Neuron (in vitro differentiated cells): ENCODE data around the gene MAP2K1.
"Not testable (repeated sequence)": the region's sequence is repeated elsewhere in the genome, so short reads cannot be mapped to it uniquely, and the experiment has no call there.

Experiments used
- H2AFZ ChIP-seq: one replicate; pipeline ENCODE4 v1.6.1; 2013; ENCODE audit warnings: low read depth, mild to moderate bottlenecking, inconsistent platforms, low read length, moderate library complexity
- H3K27me3 ChIP-seq: one replicate; pipeline ENCODE4 v1.6.1; 2013; ENCODE audit warnings: low read length; ENCODE audit not compliant: insufficient read depth
- H3K36me3 ChIP-seq: one replicate; pipeline ENCODE4 v1.6.1; 2013; ENCODE audit warnings: low read length; ENCODE audit not compliant: insufficient read depth
- H3K4me1 ChIP-seq: one replicate; pipeline ENCODE4 v1.6.1; 2013; ENCODE audit warnings: low read length; ENCODE audit not compliant: insufficient read depth
- H3K4me3 ChIP-seq: 2 replicates; pipeline ENCODE4 v1.5.1; 2013; ENCODE audit warnings: mild to moderate bottlenecking, low read length, moderate library complexity
- H3K9me3 ChIP-seq: one replicate; pipeline ENCODE4 v1.6.1; 2013; ENCODE audit warnings: low read length

The MAP2K1 gene

DNA sequence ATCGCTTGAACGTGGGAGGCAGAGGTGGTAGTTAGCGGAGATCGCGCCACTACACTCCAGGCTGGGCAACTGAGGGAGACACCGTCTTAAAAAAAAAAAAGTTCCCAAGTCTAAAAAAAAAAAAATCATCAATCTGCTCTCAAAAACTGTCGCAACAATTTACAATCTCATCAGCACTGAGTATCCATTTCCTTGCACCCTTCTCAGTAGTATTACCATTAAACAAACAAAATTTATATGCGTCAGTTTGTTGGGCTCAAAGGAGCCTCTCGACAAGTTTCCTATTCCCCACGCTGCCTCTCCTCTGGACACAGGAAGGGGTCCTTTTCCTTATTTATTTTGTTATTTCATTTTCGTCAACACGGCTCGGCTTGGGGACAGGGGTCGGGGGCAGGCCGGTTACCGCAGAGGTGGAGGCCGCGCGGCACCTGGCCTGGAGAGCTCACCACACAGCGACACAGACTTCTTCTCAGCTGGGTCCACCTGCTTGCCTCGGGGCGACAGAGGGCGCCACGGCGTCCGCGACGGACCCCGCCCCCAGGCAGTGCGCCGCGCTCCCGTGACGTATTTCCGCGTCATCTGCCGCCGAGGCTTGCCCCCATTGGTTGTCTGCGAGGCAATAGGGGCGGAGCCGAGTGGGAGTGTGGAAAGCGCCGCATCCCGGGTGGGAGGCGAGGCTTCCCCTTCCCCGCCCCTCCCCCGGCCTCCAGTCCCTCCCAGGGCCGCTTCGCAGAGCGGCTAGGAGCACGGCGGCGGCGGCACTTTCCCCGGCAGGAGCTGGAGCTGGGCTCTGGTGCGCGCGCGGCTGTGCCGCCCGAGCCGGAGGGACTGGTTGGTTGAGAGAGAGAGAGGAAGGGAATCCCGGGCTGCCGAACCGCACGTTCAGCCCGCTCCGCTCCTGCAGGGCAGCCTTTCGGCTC, at the start of gene MAP2K1:
MAP2K1 (plus strand) TSS at position 709 of the 920 bp plus-strand sequence. CDS start 436 bp downstream, outside the sequence.
- H3K27me3 ChIP-seq = no peaks in the 10 kb centered on the region
- H3K36me3 ChIP-seq = no peaks in the 10 kb centered on the region
- H3K4me1 ChIP-seq = peaks cover 10% of the 10 kb centered on the region
- no peaks in the 10 kb centered on the region for H3K9me3 ChIP-seq
- H2AFZ ChIP-seq = peak within 1 kb of the TSS; percentile 80
- H3K4me3 ChIP-seq = peak within 1 kb of the TSS; percentile 53

DNA sequence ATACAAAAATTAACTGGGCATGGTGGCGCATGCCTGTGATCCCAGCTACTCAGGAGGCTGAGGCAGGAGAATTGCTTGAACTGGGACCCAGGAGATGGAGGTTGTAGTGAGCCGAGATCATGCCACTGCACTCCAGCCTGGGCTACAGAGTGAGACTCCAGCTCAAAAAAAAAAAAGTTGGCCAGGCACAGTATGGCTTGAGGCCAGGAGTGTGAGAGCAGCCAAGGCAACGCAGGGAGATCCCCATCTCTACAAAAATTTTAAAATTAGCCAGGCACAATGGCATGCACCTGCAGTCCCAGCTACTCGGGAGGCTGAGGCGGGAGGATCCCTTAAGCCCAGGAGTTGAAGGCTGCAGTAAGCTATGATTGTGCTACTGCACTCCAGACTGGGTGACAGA, 38.2 kb upstream of the MAP2K1 start:
- H2AFZ ChIP-seq, H3K4me1 ChIP-seq, H3K27me3 ChIP-seq, H3K9me3 ChIP-seq, H3K4me3 ChIP-seq: not testable (repeated sequence)
- H3K36me3 ChIP-seq = peaks cover 38% of the 10 kb centered on the region

GRCh38 chr15:66356077-66356358, 30.7 kb upstream of the MAP2K1 start:
- peaks cover 8% of the 10 kb centered on the region for H3K36me3 ChIP-seq
- peak overlapping the region; percentile 74 for H2AFZ ChIP-seq
- H3K27me3 ChIP-seq = no peaks in the 10 kb centered on the region
- no peaks in the 10 kb centered on the region for H3K9me3 ChIP-seq
- H3K4me3 ChIP-seq = peak overlapping the region; percentile 62
- H3K4me1 ChIP-seq = peaks cover 7% of the 10 kb centered on the region

DNA sequence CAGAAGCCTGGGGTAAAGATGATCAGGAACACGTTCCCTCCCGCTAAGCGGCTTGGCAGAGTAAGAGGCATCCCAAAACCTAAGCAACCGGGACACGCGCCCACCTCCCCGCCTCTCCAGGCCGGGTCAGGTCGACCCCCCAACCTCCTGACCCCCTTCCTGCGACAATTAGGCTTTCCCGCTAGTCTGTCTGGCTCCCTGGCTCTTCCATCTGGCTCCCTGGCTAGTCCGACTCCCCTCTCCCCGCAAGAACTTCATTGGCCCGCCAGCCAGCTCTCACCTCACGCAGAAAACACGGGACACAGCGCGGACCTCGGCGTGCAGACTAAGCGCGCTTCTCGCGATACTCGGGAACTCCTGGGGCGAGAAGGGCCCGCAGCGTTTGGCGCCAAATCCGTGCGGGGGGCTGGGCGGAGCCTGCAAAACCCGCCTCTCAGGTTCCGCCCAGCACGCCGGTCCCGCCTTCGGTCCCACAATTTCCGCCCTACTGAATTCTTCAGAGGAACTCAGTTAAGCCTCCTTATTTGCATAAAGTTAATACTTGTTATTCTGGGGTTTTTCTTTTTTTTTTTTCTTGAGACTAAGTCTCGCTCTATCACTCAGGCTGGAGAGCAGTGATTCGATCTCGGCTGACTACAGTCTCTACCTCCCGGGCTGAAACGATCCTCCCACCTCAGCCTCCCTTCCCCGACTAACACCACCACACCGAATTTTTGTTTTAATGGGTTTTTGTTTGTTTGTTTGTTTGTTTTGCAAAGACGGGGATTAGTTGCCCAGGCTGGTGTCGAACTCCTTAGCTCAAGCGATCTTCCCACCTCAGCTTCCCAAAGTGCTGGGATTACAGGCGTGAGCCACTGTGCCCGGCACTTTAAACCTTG, 30.1 kb upstream of the MAP2K1 start, which contains the start of gene TIPIN:
TIPIN (minus strand) TSS at position 327 of the 878 bp plus-strand sequence. CDS start 3,738 bp downstream, outside the sequence.
- no peaks in the 10 kb centered on the region for H3K27me3 ChIP-seq
- H2AFZ ChIP-seq = peak within 1 kb of the TSS; percentile 74
- peaks cover 4% of the 10 kb centered on the region for H3K36me3 ChIP-seq
- peaks cover 7% of the 10 kb centered on the region for H3K4me1 ChIP-seq
- no peaks in the 10 kb centered on the region for H3K9me3 ChIP-seq
- H3K4me3 ChIP-seq = peak within 1 kb of the TSS; percentile 62

- H3K4me1 ChIP-seq = peaks cover 7% of the 10 kb centered on the region
- no peaks in the 10 kb centered on the region for H3K9me3 ChIP-seq
- no peak overlapping the region for H3K4me3 ChIP-seq
These were observed 27.0 kb upstream of the MAP2K1 start for GRCh38 chr15:66359740-66360139.

DNA sequence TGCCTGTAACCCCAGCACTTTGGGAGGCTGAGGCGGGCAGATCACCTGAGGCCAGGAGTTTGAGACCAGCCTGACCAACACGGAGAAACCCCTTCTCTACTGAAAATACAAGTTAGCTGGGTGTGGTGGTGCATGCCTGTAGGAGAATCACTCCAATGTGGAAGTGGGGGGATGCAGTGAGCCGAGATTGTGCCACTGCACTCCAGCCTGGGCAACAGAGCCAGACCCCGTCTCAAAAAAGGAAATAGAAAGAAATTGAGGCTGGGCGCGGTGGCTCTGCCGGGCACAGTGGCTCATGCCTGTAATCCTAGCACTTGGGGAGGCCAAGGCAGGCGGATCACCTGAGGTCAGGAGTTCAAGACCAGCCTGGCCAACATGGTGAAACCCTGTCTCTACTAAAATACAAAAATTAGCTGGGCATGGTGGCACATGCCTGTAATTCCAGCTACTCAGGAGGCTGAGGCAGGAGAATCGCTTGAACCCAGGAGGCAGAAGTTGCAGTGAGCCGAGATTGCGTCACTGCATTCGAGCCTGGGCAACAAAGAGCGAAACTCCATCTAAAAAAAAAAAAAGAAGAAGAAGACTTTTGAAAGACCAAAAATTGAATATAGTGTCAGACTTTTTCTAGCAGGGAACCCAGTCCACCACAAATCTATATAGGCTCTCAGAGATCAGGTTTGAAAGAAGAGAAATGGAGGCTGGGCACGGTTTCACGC, 24.8 kb upstream of the MAP2K1 start:
- H3K36me3 ChIP-seq, H3K27me3 ChIP-seq, H3K4me1 ChIP-seq, H3K4me3 ChIP-seq, H2AFZ ChIP-seq, H3K9me3 ChIP-seq: not testable (repeated sequence)

More at GRCh38 chr15:66359740-66360139, 27.0 kb upstream of the MAP2K1 start:
- Histone ChIP-seq H3K27me3 (no peaks in the 10 kb centered on the region), H3K36me3 (no peaks in the 10 kb centered on the region), H2AFZ (no peak overlapping the region)

- H2AFZ ChIP-seq = no peak overlapping the region
These were observed 23.9 kb upstream of the MAP2K1 start for GRCh38 chr15:66362776-66363175.

GRCh38 chr15:66364944-66365528, 21.7 kb upstream of the MAP2K1 start:
- Histone ChIP-seq H3K27me3 (no peaks in the 10 kb centered on the region), H3K4me1 (no peaks in the 10 kb centered on the region), H2AFZ (no peak overlapping the region), H3K9me3 (no peaks in the 10 kb centered on the region), H3K36me3 (no peaks in the 10 kb centered on the region), H3K4me3 (no peak overlapping the region)

More at GRCh38 chr15:66362776-66363175, 23.9 kb upstream of the MAP2K1 start:
- Histone ChIP-seq H3K4me1 (no peaks in the 10 kb centered on the region), H3K9me3 (no peaks in the 10 kb centered on the region), H3K27me3 (no peaks in the 10 kb centered on the region), H3K4me3 (no peak overlapping the region), H3K36me3 (no peaks in the 10 kb centered on the region)

- Histone ChIP-seq H3K4me3 (no peak overlapping the region), H3K9me3 (peaks cover 2% of the 10 kb centered on the region), H3K4me1 (no peaks in the 10 kb centered on the region), H3K27me3 (no peaks in the 10 kb centered on the region), H3K36me3 (no peaks in the 10 kb centered on the region), H2AFZ (no peak overlapping the region)
These were observed 16.7 kb upstream of the MAP2K1 start for GRCh38 chr15:66369773-66370651.

GRCh38 chr15:66374179-66374578, 12.5 kb upstream of the MAP2K1 start:
- H3K4me1 ChIP-seq = no peaks in the 10 kb centered on the region
- H3K9me3 ChIP-seq = peaks cover 2% of the 10 kb centered on the region
- H2AFZ ChIP-seq = no peak overlapping the region
- H3K4me3 ChIP-seq = no peak overlapping the region
- no peaks in the 10 kb centered on the region for H3K36me3 ChIP-seq
- no peaks in the 10 kb centered on the region for H3K27me3 ChIP-seq

DNA sequence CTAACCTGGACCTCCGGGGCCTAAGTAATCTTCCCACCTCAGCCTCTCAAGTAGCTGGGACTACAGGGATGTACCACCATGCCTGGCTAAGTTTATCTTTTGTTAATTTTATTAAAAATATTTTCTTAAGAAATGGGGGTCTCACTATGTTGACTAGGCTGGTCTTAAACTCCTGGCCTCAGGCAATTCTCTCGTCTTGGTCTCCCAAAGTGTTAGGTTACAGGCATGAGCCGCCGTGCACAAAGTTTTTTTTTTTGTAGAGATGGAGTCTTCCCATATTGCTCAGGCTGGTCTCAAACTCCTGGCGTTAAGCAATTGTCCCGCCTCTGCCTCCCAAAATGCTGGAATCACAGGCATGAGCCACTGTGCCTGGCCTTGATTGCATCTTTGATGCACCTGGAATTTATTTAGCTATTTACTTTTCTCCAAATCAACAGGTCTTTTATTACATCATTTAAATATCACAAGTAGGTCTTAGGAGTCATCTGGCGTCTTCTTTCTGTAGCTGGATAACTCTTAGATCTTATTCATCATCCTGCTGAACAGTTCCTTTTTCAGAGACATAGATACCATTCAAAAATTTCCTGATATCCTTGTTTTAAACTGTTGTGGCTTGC, 7.8 kb upstream of the MAP2K1 start:
- H3K4me1 ChIP-seq = no peaks in the 10 kb centered on the region
- no peaks in the 10 kb centered on the region for H3K9me3 ChIP-seq
- no peak overlapping the region for H2AFZ ChIP-seq
- H3K4me3 ChIP-seq = no peak overlapping the region
- no peaks in the 10 kb centered on the region for H3K36me3 ChIP-seq
- no peaks in the 10 kb centered on the region for H3K27me3 ChIP-seq
